Renal cortical epithelial cell (primary cell): ENCODE data around the gene FOSL1. TPM values are rescaled to one million over a fixed set of nuclear protein-coding genes. Genes with fewer than 3 reads are reported as not detected.
A peak's percentile ranks its signal among the peaks of the same experiment; 100 is the strongest.
"Not testable (repeated sequence)": the region's sequence is repeated elsewhere in the genome, so short reads cannot be mapped to it uniquely, and the experiment has no call there.

ENCODE experiments used
- DNase-seq: peaks from one replicate; pipeline ENCODE4 v3.0.0-alpha.2; 2011; ENCODE audit warnings: low read depth
- total RNA-seq: library from RNA; depleted of rRNA; stranded (reverse); fragments of >200 nt; gene quantifications from 2 replicates; pipeline ENCODE4 v1.2.3, GENCODE V29; 2014

The FOSL1 gene
- total RNA-seq, 1 donor from 2014 or later, result 4.2 TPM

GRCh38 chr11:65896034-65896999 is 3.9 kb downstream of the FOSL1 start:
- DNase-seq, result no peak

DNA sequence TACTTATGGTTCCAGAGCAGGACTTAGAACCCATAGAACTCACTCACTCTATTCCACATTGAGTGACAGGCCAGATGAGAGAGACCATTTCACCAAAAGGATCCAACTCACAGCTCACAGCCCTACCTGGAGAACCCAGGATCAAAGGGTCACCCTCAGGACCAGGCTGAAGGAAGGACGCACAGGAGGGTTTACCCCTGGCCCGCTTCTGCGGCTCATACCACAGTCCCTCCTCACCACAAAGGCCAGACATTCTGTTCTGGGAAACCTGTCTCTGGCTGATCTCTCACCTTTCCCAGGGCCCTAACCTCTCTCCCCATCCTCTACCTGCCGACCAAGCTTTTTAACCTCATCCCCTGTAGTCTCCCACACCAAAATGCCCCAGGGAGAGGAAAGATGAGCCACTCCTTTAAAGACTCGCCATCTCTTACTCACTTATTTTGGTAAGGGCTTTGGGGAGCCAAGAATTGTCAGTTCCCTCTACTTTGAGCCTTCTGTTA is 4.7 kb downstream of the FOSL1 start:
- no peak for DNase-seq

- no peak for DNase-seq
Measured at GRCh38 chr11:65894034-65894591, 6.1 kb downstream of the FOSL1 start.

DNA sequence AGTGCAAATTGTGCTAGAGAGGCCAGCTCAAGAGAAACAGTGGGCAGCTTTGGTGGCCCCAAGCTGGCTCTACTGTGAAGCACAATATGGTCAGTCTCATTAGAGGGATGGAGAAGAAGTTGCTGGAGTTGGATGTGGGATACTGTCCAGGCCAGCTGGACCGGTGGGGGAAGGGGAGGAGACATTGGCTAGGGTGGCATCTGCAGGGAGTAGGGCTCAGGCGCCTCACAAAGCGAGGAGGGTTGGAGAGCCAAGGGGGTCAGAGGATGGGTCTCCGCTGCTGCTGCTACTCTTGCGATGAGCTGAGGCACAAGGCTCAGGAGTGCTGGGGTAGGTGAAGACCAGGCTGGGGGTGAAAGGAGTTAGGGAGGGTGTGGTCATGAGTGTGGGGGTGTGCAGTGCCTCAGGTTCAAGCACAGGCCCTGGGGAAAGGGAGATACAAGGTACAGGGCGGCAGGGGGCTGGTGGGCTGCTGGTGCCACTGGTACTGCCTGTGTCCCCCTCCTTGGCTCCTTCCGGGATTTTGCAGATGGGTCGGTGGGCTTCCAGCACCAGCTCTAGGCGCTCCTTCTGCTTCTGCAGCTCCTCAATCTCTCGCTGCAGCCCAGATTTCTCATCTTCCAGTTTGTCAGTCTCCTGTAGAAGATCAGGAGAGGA is 7.4 kb downstream of the FOSL1 start:
- DNase-seq, result no peak

DNA sequence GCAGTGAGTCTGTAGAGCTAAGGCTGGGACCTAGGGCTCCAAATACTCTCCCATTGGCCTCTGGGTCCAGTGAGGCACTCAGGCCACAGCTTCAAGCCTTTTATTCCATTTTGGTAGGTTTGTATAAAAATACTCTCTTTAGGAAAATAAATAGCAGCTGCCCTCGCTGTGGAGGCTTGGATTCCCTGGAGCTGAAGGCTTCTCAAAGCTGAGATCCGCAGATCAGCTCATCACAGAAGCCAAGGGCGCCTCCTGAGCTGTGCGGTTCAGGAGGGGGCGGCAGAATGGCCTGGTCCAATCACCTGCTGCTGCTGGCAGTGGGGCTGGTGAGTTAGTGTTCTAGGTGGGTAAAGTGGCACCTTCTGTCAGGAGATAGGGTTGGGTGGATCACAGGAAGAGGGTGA is 8.0 kb downstream of the FOSL1 start:
- not testable (repeated sequence) for DNase-seq

DNA sequence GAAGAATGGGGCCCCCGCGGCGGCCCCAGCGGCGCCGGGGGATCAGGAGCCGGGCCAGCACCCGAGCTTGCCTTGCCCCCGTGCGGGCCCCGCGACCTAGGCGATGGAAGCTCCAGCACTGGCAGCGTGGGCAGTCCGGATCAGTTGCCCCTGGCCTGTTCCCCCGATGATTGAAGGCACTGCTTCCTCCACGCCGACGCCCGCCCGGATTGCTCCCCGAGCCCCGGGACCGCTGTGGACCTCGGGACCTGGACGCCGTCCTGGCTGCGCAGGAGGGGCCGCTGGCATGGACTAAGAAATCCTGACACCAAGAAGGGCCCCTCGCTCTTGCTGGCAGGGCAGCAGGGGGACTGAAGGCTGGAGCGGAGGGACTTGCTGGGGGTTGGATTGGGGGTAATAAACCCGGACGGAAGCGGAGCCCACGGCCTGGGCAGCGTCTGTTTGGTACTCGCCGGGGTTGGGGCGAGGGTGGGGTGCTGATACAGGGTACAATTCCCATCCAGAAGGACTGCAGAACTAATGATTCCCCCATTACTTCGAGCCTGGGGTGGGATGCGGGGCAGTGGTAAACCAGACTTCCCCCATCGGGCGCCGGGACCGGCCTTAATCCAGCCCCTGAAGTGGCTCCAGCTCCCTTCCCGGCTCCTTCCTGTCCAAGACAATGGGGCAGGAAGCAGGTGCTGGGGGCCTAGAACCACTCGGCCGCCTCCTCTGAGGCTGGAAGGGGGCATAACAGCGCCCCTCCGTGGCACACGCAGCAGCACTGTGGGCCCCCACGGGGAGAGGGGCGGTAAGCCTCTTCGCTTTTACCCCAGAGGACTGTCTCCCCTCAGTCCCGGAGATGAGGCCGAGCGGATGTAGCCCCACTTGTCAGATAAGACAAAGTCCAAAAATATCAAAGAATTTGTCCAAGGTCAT is 8.7 kb downstream of the FOSL1 start:
- DNase-seq, result no peak

DNA sequence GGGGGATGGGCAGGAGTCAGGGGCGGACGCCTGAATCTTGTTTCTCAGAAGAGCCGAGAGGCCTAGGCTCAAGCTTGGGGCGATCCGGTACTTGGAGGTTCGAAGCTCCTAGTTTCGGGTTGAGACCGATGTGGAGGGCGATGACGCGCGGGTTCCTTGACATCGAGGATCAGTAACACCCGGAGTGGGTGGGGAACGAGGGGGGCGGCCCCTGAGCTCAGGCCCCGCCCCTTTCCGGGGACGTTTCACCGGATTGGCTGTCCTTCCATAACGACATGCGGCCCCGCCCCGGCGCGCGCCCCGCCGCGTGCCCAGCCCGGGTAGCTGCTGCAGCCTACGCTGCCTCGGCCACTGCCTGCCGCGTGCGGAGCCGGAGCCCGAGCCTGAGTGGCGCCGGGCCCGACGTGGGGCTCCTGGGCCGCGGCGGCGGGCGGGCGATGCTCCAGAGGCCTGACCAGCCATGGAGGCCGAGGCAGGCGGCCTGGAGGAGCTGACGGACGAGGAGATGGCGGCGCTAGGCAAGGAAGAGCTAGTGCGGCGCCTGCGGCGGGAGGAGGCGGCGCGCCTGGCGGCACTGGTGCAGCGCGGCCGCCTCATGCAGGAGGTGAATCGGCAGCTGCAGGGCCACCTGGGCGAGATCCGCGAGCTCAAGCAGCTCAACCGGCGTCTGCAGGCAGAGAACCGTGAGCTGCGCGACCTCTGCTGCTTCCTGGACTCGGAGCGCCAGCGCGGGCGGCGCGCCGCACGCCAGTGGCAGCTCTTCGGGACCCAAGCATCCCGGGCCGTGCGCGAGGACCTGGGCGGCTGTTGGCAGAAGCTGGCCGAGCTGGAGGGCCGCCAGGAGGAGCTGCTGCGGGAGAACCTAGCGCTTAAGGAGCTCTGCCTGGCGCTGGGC is 9.6 kb downstream of the FOSL1 start, which contains the start of gene CCDC85B:
Gene CCDC85B, plus strand, starts transcription at position 350 of the 895 bp plus-strand sequence. Its CDS starts 111 bp downstream, at position 461.
- peak; percentile 81 for DNase-seq

- peak; percentile 85 for DNase-seq
Measured at GRCh38 chr11:65888163-65888814, 11.9 kb downstream of the FOSL1 start, which contains the start of gene FIBP. FIBP (minus strand) TSS chr11:65888471; CDS start chr11:65888418, 53 bp downstream.

DNA sequence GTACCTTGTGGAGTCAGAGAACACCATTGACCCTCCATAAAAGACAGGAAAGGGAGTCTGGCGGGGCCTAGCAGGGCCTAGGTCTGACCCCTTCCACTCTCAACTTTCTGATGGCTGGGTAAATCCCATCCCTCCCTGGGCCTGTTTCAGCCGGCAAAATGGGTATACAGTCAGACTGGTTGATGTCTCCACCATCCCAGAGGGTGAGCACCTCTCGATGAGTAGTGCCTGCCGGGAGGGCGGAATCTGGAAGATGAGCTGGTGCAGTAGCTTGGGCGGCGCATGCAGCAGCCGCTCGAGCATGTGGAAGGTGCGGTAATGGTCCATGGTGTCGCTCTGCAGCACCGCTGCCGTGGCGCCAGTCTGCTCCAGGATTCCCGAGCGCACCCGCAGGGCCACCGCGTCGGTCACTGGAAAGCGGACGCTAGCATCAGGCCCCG is 12.4 kb downstream of the FOSL1 start:
- DNase-seq, result no peak

DNA sequence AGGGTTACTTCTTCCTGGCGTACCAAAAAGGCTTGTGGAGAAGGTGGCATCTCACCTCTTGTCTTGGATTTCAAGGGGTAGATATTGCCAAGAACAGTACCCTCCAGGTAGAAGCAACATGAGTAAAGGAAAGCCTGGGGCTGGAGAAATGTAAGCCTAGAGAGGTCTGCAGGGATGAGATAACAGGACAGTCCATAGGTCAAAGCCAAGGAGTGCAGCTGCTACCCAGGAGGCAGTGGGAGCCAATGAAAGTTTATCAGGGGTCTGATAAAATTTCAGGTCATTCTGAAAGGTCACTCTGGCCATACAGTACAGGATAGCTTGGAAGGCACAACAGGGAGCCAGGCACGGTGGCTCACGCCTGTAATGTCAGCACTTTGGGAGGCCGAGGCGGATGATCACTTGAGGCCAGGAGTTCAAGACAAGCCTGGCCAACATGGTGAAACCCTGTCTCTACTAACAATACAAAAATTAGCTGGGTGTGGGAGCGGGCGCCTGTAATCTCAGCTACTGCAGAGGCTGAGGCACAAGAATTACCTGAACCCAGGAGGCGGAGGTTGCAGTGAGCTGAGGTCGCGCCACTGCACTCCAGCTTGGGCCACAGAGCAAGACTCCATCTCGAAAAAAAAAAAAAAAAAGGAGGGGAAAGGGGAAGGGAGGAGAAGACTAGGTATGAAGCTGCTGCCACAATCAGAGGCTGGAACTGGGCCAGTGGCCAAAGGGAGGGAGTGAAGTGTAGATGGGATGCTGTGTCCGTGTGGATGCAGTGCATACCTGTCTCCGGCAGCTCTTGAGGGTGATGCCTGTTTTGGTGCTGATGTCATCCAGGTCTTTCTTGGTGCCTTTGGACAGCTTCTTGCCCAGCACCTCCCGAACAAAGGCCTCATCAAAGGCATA is 13.1 kb downstream of the FOSL1 start:
- DNase-seq, result no peak

DNA sequence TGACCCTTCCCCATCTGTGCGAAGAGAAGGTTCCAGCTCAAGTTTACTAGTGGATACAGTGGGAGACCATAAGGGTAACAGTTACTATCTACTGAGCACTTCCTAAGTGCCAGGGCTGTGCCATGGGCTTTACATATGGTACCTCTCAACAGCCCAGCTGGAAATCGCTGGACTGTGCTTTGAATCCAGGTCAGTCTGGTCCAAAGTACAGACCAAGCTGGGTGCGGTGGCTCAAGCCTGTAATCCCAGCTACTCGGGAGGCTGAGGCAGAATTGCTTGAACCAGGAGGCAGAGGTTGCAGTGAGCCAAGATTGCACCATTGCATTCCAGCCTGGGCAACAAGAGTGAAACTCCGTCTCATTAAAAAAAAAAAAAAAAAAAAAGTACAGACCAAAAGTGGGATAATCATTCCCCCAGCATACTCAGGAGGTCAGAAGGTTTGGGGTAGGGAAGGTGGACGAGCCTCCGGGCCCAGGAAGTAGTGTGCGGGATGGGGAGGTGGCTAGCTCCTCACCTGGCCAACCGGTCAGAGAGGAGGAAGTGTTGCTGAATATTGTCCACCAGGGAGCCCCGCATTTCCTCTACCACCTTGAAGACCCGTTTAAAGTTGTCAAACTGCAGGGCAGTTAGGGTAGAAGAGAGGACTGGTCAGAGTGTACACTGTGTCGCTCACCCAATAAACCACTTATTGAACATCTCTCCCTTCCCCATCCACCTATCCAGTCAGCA is 14.2 kb downstream of the FOSL1 start:
- DNase-seq, result no peak

GRCh38 chr11:65885231-65885630 is 15.0 kb downstream of the FOSL1 start:
- no peak for DNase-seq

DNA sequence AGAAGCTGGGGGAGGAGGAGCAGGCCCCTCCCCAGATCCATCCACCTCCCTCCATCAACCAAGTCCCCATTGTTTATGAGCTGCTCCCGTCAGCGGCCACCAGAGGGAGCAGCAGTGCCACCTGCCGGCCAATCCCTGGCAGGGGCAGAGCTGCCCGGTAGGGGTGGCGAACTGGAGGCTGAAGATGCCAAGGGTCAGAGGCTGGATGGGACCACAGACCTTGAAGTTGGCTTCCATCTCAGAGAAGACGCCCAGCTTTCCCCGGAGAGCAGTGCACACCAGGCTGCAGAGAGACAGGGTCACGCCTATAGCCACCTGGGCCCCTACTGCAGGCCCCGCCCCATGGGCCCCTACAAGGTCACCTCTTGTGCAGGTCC is 15.5 kb downstream of the FOSL1 start:
- peak; percentile 50 for DNase-seq

DNA sequence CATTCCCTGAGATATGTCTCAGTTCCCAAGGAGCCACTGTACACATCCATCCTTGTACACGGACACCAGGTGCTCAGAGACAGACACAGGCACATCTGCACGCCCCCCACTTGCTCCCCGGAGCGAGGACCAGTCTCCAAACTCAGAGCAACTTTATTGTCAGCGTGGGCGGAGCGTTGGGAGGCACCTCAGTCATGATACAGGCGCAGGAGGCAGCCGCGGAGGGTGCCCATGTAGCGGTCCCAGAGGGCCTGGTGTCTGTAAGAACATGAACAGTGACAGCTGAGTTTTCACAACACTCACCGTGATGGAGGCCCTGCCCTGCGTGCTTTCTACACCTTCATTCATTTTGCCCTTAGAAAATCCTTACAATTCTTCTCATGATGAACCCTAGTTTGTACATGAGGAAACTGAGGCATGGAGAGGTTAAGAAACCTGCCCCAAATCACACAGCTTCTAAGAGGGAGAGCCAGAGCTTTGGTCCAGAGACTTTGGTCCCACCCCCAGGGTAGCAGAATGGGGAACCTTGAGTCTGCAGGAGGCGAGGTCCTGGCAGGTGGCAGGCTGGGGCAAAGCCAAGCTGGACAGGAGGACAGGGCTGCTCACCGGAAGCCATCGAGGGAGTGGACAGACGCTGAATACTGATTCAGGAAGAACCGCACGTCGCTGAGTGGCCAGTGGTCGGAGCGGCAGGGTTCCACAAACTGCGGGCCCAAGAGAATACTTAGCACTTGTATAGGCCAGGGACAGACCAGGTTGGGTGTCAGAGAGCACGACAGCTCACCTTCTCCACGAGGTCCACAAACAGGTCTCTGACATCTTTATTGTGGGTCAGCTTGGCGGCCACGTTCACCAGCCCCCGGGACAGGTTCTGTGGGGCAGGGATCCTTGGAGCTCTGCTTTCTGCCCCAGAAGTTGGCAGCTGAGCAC is 16.1 kb downstream of the FOSL1 start:
- DNase-seq, result no peak

GRCh38 chr11:65883058-65883761 is 17.0 kb downstream of the FOSL1 start:
- DNase-seq, result no peak
